GM19328 (cell line): ENCODE results near the gene ZDHHC11.
"Not testable (repeated sequence)": the region's sequence is repeated elsewhere in the genome, so short reads cannot be mapped to it uniquely, and the experiment has no call there.

Source experiments
- ATAC-seq: cut with Tn5 transposase; IDR thresholded peaks from one replicate; pipeline ENCODE4 v1.9.1; 2021; ENCODE audit warnings: mild to moderate bottlenecking, moderate library complexity; ENCODE audit not compliant: unreplicated experiment

The ZDHHC11 gene

GRCh38 chr5:778967-779366 lies 71.8 kb downstream of the ZDHHC11 start:
- ATAC-seq = not testable (repeated sequence)

GRCh38 chr5:778421-778820 lies 72.4 kb downstream of the ZDHHC11 start:
- not testable (repeated sequence) for ATAC-seq

DNA sequence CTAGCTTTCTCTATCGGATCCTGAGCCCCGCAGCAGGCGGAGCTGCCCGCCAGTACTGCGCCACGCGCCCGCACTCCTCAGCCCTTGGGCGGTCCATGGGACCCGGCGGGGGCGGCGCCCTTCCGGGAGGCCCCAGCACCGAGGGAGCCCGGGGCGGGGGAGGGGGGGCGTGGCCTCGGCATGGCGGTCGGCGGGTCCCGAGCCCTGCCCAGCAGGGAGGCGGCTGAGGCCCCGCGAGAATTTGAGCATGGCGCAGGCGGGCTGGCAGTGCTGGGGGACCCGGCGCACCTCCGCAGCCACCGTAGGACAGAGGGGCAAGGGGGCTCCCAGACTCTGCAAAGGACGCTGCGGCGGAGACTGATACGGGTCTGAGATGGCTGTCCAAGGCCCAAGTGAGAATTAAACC lies 73.0 kb downstream of the ZDHHC11 start:
- ATAC-seq = no peak

DNA sequence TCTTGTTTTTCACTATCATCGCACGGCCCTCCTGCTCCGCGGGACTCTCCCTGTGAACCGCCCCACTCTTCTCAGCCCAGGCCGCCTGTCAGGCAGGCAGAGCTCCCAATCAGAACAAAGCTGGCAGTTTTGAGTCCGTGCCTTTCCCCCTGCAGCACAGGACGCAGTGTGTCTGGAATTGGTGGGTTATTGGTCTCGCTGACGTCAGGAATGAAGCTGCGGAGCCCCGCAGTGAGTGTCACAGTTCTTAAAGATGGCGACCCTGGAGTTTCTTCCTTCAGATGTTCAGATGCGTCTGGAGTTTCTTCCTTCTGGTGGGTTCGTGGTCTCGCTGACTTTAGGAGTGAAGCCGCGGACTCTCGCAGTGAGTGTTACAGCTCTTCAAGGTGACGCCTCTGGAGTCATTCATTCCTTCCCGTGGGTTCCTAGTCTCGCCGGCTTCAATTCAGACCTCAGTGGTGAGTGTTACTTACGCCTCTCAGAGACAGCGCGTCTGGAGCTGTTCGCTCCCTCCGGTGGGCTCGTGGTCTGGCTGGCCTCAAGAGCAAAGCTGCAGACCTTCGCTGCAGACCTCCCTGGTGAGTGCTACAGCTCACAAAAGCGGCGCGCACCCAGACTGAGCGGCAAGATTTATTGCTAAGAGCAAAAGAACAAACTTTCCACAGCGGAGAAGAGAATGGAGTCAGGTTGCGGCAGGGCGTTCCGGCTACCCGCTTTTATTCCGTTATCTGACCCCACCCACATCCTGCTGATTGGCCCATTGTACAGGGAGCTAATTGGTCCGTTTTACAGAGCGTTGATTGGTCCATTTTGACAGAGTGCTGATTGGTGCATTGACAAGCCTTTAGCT lies 73.7 kb downstream of the ZDHHC11 start:
- ATAC-seq = no peak

DNA sequence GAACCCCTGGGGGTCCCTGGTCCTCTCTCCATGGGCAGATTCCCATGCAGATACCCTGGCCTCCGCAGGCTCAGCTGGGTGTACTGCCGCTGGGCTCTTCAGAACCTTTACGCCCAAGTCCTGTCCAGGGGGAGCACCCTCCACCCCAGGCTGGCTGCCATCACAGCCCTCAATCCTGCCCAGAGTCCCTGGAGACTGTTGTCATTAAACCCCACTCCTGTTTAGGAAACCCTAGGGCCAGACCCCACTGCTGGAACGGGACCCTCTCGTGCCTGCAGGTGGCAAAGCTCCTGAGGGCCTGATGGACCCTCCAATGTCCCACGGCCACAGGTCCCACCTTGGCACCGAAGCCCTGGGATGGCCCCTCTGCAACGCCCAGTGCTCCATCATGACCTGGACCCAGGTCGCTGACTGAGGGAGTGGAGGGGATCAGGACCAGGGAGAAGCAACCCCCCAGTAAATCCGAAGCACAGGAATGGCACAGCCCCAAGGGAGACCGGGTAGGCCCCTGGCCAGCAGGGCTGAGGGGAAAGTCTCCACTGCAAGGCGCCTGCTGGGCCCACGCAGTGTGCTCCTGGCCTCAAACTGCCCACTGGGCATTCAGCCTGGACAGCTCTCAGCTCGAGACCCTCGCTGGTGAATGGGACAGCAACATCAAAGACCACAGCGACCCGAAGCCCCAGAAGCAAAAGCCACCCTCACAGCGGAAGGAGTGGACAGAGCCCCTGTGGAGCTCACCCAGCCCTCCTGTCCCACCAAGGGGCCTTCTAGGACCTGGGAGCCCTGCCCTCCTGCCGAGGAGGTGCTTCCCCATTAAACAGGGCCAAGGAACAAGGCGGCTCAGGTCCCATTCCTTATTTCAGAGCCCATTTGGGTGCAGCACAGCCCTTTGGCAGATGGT lies 74.6 kb downstream of the ZDHHC11 start:
- ATAC-seq = no peak

- ATAC-seq = not testable (repeated sequence)
Observed at GRCh38 chr5:775595-775960, 75.2 kb downstream of the ZDHHC11 start.

GRCh38 chr5:774854-775505 lies 75.8 kb downstream of the ZDHHC11 start:
- not testable (repeated sequence) for ATAC-seq

DNA sequence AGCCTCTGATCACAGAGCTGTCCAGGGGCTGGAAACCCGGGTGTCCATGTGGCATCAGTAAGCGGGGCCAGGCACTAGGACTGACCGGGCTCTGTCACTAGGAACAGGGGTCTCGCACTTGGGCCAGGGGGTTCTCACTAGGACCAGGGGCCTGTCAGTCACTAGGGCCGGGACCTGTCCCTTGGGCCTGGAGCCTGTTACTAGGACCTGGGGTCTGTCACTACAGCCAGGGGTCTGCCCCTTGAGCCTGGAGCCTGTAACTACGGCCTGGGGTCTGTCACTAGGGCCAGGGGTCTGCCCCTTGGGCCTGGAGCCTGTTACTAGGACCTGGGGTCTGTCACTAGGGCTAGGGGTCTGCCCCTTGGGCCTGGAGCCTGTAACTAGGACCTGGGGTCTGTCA lies 76.5 kb downstream of the ZDHHC11 start:
- not testable (repeated sequence) for ATAC-seq

DNA sequence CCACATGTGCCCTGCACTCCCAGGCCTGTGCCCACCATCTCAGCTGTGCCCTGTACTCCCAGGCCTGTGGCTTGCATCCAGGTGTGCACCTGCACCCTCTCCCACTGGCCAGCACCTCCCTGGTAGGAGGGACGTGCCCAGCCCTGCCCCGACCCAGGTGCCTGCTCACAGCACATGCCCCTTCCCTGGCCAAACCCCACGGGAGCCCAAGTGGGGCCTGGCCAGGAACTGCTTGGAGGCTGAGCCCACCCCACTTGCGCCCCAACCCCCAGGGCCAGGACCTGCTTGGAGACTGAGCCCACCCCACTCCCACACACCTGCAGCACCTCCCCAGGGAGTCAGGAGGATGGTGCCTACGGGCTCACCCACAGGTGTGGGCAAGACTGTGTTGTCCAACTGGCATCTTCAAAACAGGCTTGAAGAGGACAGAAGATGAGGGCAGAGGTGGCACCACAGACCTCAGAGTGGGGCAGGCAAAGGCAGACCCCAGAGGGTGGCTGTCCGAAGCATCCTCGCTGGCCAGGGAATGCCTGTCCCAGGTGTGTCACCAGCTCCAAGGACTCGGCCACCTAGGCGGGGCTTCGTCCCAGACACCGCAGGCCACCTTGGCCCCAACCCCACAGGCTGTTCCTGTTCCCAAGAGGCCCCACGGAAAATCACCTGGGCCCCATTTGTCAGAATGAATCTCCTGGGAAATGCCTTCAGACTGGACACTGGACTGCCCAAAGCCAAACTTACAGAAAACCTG lies 77.1 kb downstream of the ZDHHC11 start:
- ATAC-seq = no peak

- not testable (repeated sequence) for ATAC-seq
Observed at GRCh38 chr5:772931-773330, 77.9 kb downstream of the ZDHHC11 start.

DNA sequence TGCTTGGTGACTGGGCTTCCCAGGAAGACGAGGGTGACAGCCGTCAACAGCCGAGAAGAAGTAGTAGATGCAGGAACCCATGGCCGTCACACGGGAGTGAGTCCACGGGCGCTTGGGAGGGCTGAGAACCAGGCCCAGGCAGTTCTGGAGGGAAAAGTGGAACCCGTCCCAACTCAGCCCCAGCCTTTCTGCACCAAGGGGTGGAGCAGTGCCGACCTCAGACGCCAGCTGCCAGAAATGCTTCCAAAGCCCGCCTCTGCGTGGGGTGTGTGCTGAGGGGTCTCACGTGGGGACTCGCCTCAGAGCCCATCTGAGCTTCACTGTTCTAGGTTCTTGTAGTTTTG lies 78.3 kb downstream of the ZDHHC11 start:
- not testable (repeated sequence) for ATAC-seq

DNA sequence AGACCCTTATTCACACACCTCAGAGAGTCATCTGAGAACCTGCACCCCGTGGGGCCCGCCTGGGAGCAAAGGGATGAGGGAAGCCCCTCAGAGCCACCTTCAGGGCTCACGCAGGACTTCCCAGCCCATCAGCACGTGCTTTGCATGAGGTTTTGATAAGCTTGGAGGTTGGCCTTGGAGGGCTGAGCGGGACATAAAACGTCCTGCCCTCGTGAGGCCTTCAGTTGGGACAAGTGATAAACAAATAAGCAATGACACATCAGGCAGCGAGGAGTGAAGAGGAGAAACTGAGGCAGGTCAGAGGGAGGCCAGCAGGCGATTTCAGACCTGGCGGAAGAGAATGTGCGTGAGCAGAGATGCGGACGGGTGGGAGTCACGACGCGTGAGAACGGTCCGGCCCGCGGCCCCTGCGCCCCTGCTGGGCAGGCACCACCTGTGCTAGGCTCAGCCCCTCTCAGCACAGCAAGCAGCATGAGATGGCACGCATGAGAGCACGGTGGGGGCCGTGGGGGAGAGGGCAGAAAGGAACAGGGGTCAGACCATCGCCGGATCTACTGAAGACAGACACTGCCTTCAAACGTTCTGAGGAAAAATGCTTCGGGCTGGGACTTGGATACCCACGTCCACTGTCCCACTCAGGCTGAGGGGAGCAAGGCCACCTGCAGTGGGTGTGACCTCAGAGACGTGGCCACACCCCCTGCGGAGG lies 78.8 kb downstream of the ZDHHC11 start:
- not testable (repeated sequence) for ATAC-seq

DNA sequence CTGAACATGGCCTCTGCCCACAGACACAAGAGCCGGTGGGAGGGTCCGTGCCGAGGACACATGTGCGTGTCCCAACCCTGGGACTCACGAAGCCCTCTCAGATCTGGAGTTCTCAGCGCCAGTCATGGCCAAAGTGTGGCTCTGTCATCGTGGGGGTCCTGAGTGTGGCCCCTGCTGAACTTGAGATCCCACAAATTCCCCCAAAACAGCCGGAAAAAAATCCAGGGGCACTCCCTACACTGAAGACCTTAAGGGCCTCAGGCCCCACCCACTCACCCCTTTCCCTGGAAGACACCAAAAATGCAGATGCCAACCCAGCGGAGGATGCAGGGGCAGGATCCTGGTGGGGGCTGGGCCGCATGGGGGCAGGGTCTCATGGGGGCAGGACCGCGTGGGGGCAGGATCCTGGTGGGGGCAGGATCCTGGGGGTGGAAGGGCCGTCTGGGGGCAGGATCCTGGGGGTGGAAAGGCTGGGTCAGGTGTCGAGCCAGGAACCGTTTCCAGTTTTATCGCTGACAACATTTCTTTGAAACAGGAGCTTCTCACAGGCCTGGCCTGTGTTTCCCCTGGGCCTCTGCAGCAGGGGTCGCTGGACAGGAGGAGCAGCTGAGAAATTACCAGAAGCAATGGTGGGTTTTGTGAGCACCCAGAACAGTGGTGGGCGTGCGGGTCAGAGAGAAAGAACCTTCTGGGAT lies 79.6 kb downstream of the ZDHHC11 start:
- not testable (repeated sequence) for ATAC-seq

DNA sequence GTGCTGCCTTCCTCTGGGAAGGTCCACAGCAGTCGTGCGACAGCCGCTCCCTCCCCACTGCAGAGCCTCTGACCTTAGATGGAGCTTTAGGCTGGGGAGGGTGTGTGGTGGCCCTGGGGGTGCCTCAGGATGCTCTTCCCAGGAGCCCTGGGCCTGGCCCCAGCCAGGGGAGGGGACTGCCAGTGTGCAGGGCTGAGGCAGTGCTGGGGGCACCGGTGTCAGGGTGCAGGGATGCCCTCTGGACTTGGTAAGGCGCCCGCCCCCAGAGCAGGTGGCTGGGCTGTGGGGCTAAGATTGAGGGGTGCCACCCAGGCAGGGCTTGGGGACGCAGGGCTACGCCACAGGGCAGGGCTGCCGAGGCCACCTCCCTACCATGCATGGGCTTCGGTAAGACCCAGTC lies 80.2 kb downstream of the ZDHHC11 start:
- not testable (repeated sequence) for ATAC-seq

DNA sequence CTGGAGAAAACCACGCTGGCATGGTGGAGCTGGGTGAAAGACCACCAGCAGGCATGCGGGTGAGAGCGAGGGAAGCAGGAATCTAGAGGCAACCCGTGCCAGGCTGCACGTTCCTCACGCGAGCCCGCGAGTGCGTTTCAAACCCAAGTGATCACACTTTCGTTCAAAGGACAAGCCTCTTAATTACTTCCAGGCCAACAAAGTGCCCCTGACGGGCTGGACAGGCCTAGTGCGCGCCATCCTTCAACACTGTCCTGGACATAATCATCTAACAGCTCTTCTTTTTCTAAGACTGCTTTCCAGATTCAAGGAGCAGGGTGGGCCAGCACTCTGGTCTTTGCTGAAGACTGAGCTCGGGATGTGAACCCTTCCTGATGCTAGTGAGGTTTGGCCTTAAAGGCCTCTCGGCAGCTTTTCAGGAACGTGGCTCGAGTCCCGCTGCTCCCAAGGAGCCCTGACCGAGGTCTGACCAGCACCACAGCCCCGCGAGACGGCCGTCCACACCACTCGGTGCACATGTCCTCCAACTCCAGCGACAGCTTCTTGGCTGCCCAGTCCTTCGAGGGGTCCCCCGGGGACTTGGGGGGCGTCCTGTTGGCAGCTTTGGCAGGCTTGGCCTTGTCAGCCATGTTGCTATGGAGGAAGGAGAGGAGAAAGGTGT lies 81.2 kb downstream of the ZDHHC11 start:
- not testable (repeated sequence) for ATAC-seq

DNA sequence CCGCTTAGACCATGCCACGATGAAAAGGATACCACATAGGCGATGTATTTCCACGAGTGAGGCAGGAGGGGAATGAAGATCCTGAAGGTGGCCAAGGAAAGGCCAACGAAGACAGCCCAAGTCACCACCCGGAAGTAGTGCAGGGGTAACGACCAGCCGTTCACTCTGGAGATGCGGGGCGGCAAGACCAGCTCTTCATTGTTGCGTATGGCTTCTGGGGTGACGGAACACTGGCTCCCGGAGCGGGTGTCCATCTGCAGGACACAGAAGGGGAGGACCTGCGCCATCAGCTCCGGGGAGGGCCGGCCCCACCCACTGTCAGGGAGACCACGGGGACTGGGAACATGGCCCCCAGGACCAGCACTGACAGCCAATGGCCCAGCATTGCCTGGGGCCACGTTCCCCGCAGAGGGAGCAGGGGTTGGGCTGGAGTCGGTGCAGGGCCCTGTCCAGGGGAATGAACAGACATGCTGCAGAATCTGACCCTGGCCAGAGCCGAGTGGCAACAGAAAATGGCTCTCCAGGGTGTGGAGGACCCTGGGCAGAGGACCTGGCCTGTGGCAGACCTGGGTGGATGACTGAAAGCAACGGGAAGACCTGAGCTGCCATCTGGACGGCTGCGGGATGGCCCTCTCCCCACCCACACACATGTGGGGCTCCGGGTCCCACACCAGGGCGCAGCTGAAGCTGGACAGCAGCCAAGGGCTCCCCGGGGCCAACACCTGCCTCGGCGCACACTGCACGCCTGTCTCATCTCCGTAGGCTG lies 83.9 kb downstream of the ZDHHC11 start:
- no peak for ATAC-seq

GRCh38 chr5:765948-766631 lies 84.7 kb downstream of the ZDHHC11 start:
- no peak for ATAC-seq
